ENCODE data around the gene TAT. TPM values are rescaled to one million over a fixed set of nuclear protein-coding genes. Genes with fewer than 3 reads are reported as not detected.
"Not testable (repeated sequence)": the region's sequence is repeated elsewhere in the genome, so short reads cannot be mapped to it uniquely, and the experiment has no call there.

The TAT gene
- polyA plus RNA-seq, 10 donors = 0.05 TPM; not detected in 9

DNA sequence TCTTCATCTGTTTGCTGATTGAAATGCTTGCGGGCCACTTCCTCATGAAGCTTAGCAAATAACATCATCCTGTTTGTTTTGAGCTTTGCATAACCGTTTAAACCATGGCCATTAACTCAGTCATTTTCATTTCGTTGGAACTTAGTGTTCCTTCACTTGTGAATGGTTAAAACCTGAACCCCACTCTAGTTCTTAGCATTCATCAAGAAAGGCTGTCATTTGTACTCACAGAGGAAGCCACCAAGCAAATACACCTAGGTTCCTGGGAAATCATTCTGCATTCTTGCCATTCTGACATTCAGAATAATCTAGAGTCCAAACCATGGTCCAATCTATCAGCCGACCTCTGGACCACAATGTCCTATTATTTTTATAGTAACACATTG, 8.4 kb upstream of the TAT start:
- no peak for DNase-seq

DNA sequence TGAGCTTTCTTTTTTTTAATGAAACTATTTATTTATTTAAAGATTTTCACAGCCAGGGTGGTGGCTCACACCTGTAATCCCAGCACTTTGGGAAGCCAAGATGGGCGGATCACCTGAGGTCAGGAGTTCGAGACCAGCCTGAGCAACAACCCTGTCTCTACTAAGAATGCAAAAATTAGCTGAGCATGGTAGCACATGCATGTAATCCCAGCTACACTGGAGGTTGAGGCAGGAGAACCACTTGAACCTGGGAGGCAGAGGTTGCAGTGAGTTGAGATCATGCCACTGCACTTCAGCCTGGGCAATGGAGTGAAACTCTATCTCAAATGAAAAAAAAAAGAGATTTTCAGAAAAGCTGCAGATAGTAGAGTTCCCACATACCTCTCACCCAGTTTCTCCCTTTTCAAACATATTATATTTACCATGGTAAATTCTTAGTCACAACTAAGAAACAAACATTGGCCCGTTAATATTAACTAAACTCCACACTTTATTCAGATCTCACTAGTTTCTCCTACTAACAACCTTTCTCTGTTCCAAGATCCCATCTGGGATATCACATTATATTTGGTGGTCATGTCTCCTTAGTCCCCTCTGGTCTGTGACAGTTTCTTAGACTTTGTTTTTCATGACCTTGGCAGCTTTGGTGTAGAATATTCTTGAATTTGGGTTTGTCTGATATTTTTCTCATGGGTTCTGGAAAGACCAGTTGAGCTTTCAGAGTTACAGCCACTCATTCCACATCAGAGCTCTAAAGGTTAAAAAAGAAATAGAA, 7.8 kb upstream of the TAT start:
- DNase-seq = no peak

DNA sequence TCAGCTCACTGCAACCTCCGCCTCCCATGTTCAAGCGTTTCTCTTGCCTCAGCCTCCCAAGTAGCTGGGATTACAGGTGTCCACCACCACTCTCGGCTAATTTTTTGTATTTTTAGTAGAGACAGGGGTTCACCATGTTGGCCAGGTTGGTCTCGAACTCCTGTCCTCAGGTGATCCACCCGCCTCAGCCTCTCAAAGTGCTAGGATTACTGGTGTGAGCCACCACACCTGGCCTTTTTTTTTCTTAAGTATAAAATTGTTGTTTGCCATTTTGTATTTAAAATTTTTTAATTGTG, 5.6 kb upstream of the TAT start:
- DNase-seq = not testable (repeated sequence)

DNA sequence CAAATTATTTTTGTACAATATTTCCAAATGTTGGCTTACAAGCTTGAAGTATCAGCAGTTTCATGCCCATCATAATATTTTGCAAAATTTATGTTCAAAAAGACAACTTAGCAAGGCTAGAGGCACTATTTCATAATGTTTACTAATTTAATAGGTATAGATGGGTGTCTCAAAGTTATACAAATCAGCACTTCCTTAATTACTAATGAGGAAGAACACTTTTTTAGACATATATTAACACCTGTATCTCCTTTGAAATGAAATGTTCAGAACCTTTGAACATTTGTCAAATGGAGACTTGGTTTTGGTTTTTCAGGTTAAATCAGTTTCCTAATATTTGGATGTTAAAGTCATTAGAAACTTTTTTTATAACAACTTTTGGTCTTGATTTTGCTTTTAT, 2.2 kb downstream of the TAT start:
- no peak for DNase-seq

DNA sequence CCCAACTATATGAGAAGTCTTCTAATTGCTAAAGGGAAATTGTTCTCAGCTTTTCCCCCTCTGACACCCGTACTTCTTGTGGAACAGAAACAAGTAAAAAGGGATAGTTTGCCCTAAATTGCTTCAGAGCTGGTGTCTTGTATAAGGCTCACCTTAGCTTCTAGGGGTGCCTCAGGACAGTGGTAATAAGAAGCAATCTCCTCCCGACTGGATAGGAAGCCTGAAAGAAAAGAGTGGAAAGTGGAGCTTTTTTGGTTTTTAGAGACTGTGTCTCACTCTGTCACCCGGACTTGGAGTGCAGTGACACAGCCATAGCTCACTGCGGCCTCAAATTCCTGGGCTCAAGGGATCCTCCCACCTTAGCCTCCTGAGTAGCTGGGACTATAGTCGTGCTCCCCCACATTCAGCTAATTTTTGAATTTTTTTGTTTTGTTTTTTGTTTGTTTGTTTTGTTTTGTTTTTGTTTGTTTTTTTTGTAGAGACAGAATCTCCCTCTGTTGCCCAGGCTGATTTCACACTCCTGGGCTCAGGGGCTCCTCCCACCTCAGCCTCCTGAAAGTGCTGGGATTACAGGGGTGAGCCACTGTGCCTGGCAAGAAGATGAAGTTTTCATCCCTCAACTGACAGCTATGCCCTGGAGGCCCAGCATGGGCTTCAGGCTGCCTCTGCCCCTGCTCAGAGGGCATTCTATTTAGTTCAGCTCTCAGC, 3.4 kb downstream of the TAT start:
- DNase-seq = no peak

DNA sequence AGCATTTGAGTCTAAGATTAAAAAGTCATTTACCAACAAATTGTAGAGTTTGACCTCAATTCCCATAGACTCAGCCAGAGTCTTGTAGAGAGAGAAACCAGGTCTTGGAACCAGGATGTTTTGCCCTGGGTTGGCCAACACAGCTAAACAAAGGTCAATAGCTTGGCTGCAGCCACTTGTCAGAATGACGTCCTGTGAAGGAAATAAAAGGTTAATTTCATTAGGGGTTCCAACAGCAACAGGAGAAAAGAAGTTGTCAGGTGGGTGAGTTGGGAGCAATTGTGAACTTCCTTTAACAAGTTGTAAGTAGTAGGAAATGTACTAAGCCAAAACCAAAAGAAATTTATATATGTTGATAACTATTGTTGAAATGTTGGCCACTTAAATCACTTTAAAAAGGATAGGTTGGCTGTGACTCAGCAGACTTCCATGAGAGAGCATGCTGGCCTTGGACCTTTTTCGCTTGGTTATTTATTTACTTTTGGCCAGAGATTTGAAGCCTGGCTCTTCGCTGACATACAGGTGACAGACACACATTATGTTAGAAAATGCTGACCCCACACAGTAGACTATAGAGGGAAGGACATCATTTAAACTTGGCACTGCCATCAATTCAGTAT, 4.3 kb downstream of the TAT start:
- DNase-seq = no peak

DNA sequence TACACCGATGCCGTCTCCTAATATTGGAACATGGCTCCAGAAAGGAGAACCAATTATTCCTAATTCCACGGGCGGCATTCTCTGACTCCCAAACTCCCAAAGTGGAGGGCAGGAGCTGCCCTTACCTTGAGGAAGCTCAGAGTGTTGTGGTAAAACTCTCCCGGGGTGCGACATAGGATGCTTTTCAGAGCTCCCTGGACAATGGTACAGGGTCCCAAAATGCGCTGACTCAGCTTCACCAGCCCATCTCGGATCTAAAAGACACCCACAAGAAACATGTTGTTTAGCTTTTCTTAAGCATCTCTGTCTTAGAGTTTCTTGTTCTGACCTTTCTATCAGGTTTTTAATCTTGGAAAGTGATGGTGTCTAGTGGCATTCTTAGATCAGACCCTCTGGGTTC, 6.7 kb downstream of the TAT start:
- no peak for DNase-seq

DNA sequence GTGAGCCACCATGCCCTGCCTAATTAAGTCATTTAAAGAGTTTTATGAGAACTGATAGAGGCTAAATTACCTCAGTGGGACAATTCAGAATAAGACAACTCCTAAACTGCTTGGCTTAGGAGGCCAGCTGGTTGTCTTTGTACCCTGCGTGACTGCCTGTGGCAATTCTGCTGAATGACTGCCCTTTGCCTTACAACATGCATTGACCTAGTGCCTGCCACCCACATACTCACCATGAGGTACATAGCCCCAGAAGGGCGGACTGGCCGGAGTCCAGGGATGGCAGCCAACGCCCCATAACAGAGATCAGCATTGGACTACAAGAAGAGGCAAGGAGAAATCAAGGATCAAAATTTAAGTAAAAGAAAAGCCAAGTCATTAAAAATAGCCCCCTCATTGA, 7.3 kb downstream of the TAT start:
- DNase-seq = no peak

DNA sequence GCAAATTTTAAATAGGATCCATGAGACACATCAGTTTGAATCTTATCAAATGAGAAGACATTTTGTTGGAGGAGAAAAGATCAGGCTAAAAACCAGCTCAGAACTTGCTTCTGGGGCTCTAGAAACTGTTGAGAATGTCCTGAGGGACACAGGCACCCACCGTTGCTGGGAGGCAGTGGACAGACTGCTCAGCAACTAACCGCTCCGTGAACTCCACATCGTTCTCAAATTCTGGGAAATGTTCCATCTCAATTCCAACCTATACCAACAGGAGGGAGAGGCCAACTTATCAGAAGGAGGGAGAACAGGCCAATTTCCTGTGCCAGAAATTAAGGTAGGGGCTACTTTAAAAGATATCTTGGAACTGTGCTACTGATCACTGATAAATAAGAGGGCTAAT, 8.3 kb downstream of the TAT start:
- DNase-seq = peak in 1 of 3 donors; percentile 6

DNA sequence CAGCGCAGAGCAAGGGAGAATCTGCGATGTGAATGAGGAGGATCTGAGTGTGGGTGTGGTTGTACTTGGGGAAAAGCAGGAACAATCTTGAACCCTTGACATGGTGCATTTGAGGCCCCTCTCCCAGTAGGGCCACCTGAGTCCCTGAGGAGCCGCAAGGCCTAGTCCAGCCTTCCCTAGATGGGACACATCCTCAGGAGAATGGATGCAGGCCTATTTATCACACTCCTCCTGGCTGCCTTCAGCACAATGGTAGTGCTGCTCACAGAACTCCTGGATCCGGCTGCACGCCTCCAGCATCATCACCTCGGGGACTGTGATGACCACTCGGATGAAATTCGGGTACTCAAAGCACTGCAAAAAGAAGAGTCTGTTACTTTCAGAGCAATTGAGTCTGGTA, 9.0 kb downstream of the TAT start:
- DNase-seq = no peak

DNA sequence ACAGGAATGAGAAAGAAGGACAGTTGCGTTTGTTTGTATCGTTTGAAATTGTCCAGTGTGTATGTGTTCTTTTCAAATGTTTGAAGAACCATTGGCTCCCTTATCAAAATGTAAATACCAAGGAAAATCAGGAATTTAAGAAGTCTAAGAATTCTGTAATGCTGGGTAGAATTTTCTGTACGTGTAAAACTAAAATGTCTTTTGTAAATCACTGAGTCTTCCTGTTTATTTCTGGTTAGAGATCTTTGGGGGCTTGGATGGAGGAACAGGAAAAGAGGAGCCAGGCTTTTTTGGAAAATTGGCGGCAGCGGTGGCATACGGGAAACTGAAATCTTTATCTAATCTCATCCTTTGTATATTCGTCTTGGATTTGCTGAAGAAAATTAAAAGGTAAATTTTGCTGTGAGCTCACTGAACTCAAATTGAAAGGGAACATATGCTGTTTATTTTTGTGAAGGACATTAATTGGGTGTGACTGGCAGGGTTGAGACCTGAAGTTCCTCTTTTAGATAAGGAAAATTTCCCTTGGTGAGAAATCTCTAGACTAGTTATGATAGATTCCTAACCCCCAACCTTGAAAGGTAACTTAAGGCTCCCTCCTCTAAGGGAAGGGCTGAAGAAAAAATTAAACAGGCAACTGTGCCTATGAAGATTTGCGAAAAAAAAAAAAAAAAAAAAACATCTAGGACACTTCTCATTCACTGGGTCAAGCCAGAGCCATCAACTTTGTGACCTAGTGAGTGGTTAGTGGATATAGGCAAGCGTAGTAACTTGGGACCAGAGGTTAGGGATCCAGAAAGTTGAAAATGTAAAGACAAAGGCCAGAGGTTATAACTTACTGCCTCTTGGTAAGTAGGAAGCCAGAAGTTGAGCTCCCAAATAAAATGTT, 10.8 kb downstream of the TAT start:
- DNase-seq = no peak

DNA sequence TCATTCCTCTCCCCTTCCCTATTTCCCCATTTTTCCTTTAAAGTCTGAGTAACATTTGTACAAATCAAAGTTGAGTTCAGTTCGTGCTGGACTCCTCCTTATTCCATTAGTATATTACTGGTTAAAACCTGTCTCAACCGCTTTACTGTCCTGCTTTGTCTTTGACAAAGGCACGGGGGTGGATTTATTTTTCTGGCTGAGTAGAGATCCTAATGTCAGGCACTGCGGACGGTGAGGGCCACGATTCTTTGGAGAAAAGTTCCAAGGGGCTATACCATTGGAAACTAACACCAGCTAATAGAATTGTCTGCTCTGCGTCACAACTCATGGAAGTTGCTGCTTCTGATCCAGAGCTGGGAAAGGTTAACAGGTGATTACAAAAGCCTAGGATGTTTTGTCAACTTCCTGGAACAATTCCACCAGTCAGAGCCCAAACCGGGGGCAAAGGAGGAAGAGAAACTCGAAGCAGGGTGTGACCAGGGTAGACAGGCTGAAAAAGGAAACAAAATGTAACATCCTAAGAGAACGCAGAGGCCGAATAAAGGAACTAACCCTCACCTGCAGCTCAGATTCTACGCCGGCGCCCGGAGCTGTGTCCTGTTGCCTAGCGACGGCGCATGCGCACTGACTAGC, 12.4 kb downstream of the TAT start:
- peak in 1 of 3 donors; percentile 93 for DNase-seq

DNA sequence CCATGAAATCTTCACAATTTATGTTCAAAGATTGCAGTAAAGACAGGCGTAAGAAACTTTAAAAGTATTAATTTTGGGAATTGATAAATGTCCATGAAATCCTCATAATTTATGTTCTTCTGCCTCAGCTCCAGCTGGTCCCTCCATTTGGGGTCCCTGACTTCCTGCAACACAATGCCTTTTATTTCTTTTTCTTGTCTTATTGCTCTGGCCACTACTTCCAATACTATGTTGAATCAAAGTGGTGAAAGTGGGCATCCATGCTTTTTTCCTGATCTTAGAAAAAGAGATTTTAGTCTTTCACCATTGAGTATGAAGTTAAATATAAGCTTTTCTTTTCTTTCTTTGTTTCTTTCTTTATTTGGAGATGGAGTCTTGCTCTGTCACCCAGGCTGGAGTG, 14.3 kb downstream of the TAT start:
- no peak for DNase-seq

DNA sequence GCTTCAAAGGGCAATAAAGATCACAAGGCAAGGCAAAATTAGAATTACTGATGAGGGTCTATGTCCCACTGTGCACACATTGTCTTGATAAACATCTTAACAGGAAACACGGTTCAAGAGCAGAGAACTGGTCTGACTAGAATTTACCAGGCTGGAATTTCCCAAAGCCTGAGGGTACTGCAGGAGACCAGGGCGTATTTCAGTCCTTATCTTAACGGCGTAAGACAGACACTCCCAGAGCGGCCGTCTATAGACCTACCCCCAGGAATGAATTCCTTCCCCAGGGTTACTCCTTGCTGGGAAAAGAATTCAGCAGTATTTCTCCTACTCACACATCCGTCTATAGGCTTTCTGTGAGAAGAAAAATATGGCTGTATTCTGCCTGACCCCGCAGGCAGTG, 15.0 kb downstream of the TAT start:
- not testable (repeated sequence) for DNase-seq

DNA sequence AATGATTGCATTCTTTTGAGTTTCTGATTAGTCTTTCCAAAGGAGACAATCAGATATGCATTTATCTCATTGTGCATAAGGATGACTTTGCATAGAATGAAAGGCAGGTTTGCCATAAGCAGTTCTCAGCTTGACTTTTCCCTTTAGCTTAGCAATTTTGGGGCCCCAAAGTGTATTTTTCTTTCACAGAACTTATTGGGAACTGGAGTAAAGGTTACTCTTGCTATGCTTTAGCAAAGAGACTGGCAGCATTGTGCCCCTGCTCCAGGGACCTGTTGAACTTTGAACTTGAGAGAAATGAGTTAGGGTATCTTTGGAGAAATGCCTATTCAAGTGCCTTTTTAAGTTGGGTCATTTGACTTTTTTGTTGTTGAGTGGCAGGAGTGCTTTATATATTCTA, 17.0 kb downstream of the TAT start:
- DNase-seq = no peak

DNA sequence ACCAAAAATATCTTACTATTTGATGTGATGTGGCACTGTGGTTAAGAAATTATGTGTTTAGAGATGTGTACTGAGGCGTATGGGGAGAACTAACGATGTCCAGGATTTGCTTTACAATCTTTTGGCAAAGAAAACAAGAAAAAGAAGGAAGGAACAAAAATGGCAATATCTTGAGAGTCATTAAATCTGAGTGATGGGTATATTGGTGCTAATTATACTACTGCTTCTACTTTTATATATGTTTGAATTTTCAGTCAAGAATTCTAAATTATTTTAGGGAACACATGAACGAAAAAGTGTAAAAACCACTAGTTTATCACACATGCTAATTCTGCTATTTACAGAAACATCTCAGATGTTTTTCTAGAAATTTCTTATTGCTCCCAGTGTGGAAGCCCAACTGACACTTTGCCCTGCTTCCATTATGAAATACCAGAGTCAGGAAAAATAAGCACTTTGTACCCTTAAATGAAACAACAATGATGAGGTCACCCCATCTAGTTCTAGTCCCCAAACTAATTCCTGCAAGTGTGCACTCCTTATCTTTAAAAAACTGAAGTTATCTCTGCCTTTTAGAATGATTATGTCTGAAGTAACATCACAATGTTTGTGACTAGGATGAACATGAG, 18.8 kb downstream of the TAT start:
- DNase-seq = no peak

DNA sequence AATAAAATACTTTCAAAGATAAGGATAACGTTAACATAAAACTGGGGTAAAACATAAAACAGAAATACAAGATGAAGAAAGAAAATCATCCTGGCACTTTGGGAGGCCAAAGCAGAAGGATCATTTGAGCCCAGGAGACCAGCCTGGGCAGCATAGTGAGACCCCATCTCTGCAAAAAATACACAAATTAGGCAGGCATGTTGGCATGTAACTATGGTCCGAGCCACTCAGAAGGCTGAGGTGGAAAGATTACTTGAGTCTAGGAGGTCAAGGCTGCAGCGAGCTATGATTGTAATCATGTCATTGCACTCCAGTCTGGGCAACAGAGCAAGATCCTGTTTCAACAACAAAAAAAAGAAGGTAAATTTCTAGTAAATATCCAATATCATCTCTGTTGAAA, 19.6 kb downstream of the TAT start:
- DNase-seq = no peak

DNA sequence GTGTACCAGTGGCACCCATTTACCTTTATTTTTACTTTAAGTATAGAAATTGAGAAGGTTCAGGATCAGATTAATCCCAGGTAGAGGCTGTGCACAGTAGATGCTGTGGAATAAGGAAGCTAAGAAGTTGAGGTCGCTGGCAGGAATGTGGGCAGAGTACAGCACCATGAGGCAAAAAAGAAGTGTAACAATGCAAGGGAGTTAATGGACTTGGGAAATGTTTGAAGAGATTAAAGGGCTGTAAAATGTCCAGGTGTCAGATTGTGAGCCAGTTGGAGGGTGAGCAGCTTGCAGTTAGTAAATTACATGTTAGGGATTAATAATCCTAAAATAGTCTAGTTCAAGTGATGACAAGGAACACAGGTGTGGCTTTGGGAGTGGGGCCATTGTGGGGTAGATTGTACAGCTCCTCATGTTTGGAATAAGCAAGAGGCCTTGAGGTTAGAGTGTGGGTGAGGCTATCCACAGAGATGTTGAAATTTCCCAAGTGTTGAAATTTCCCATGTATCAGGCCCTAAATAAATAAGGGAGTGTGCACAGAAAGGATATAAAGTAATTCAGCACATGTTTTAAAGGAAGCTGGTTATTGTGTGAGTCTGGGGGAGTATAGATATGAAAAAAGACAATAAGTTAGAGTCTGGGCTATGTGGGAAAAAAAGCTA, 21.5 kb downstream of the TAT start:
- no peak for DNase-seq

DNA sequence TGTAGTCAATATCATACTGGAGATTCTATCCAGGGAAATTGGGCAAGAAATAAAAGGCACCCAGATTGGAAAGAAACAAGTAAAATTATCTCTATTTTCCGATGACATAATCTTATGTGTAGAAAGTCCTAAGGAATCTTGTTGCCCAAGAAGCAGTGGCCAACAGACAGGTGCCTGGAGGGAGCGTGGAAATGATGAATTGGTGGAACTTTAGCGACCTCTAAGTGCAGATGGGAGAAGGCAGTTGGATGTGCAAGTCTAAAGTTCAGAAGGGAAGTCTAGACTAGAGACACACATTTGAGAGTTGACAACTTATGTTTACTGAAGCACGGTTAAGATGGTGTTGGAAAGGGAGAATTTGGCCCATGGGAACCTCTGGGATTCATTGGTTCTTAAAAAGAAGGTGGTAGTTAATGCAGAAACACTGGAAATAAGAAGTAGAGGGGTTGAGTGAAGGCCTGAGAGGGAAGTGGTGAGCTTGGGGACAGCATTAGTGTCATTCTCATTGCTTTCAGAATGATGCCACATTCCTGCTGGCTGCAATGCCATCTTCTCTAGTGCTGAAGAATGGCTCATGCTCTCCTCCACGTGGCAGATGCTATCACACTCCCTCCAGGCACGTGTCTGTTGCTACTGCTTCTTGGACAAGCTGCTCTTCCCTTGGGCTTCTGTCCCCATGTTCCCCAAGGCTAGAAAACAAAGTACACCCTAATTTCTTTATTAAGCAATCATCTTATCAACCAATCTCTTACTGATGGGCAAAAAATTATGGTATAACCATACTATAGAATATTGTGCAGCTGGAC, 24.0 kb downstream of the TAT start:
- no peak for DNase-seq

DNA sequence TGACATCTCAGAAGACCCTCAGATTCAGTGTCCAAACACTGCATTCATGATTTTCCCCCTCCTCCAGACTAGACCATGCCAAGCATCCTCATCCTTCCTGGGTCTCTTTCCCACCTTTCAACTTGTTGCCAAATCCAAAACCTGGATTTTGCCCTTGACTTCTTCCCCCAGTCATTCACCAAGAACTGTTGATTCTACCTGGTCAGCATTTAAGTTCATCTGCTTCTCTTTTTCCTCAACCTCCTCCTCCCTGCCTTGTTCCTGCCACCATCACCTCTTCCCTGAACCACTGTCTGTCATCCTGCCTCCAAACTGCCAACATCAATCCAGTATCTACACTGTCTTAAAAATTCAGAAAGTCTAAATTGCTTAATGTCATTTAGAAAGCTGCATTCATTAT, 29.7 kb downstream of the TAT start:
- no peak for DNase-seq
